Neural progenitor cell (in vitro differentiated cells): Measurements from ENCODE around the gene APBB2. TPM values are rescaled to one million over a fixed set of nuclear protein-coding genes. Genes with fewer than 3 reads are reported as not detected.
"Not testable (repeated sequence)": the region's sequence is repeated elsewhere in the genome, so short reads cannot be mapped to it uniquely, and the experiment has no call there.

Experiments used
- DNase-seq: peaks from one replicate; pipeline ENCODE4 v3.0.0-alpha.2; 2016; ENCODE audit warnings: low spot score
- H2AFZ ChIP-seq: fragments of 200-600 bp; sonication (generic); replicated peaks from 2 replicates; pipeline ENCODE4 v1.6.1; 2016; ENCODE audit warnings: antibody characterized with exemption
- H3F3A ChIP-seq: fragments of 200-600 bp; sonication (generic); 2 replicates; pipeline ENCODE4 v1.6.1; 2016; ENCODE audit warnings: antibody characterized with exemption, low read depth
- H3K27ac ChIP-seq: fragments of 200-600 bp; sonication (generic); 2 replicates; pipeline ENCODE4 v1.5.1; 2016; ENCODE audit warnings: mild to moderate bottlenecking
- H3K27me3 ChIP-seq: fragments of 200-600 bp; sonication (generic); 2 replicates; pipeline ENCODE4 v1.6.1; 2016; ENCODE audit warnings: mild to moderate bottlenecking, moderate library complexity
- H3K36me3 ChIP-seq: fragments of 200-600 bp; sonication (generic); 2 replicates; pipeline ENCODE4 v1.5.1; 2016
- H3K4me1 ChIP-seq: fragments of 200-600 bp; sonication (generic); 2 replicates; pipeline ENCODE4 v1.6.1; 2016; ENCODE audit warnings: mixed run types
- H3K4me2 ChIP-seq: fragments of 200-600 bp; sonication (generic); 2 replicates; pipeline ENCODE4 v1.6.1; 2016
- H3K4me3 ChIP-seq: fragments of 200-600 bp; sonication (generic); 2 replicates; pipeline ENCODE4 v1.5.1; 2016
- H3K79me2 ChIP-seq: fragments of 200-600 bp; sonication (generic); 2 replicates; pipeline ENCODE4 v1.6.1; 2016; ENCODE audit warnings: low read depth
- H3K9ac ChIP-seq: fragments of 200-600 bp; sonication (generic); 2 replicates; pipeline ENCODE4 v1.6.1; 2016
- H3K9me3 ChIP-seq: fragments of 200-600 bp; sonication (generic); 2 replicates; pipeline ENCODE4 v1.5.1; 2016; ENCODE audit warnings: low read depth
- H4K20me1 ChIP-seq: fragments of 200-600 bp; sonication (generic); 2 replicates; pipeline ENCODE4 v1.6.1; 2016; ENCODE audit warnings: low read depth
- H3K27ac Mint-ChIP-seq: 3 replicates; pipeline ENCODE4 v1.8.0; 2021; ENCODE audit warnings: mixed read lengths
- H3K27me3 Mint-ChIP-seq: 2 replicates; pipeline ENCODE4 v1.8.0; 2022; ENCODE audit warnings: low read depth, mild to moderate bottlenecking, inconsistent platforms, moderate library complexity, mixed read lengths; ENCODE audit not compliant: insufficient read depth
- H3K36me3 Mint-ChIP-seq: 3 replicates; pipeline ENCODE4 v1.8.0; 2021; ENCODE audit warnings: mixed read lengths
- H3K4me1 Mint-ChIP-seq: 3 replicates; pipeline ENCODE4 v1.8.0; 2021; ENCODE audit warnings: mixed read lengths
- H3K4me3 Mint-ChIP-seq: 3 replicates; pipeline ENCODE4 v1.8.0; 2021; ENCODE audit warnings: mild to moderate bottlenecking, moderate library complexity, mixed read lengths
- H3K9me3 Mint-ChIP-seq: 3 replicates; pipeline ENCODE4 v1.8.0; 2020; ENCODE audit warnings: mixed read lengths
- EZH2 ChIP-seq: fragments of 200-600 bp; sonication (generic); IDR thresholded peaks from 2 replicates; pipeline ENCODE4 v1.6.1; 2017; ENCODE audit warnings: antibody characterized with exemption, mild to moderate bottlenecking, moderate library complexity
- EZH2phosphoT487 ChIP-seq: fragments of 200-600 bp; sonication (generic); IDR thresholded peaks from 2 replicates; pipeline ENCODE4 v1.6.1; 2017; ENCODE audit warnings: antibody characterized with exemption
- total RNA-seq: library from RNA; depleted of rRNA; stranded (reverse); fragments of >200 nt; gene quantifications from 2 replicates; pipeline ENCODE4 v1.2.3, GENCODE V29; 2015; ENCODE audit warnings: low replicate concordance
- TF ChIP-seq, protein P1 (sequence below): fragments of 200-600 bp; sonication (generic); IDR thresholded peaks from 2 replicates; pipeline ENCODE4 v1.5.1; 2017; ENCODE audit warnings: antibody characterized with exemption, mild to moderate bottlenecking

APBB2 gene
- total RNA-seq, 1 donor from 2014 or later = 83.2 TPM

DNA sequence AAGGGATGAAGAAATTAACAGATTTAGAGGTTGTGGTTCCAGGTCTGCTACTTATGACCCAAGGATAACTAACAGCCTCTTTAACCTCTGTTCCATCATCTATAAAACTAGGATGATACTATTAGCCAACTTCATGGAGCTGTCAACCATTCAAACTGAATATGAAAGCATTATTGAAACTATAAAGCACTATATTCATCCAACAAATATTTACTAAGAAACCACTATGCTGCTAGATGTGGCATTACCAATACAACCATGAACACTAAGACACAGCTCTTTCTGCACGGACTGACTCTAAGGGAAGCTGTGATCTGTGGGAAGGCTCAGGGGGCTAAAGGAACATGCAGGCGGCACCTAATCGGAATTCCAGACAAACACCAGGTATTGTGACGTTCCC is 66.0 kb downstream of the APBB2 start:
- H3K36me3 Mint-ChIP-seq = no peaks in the 10 kb centered on the region
- peaks cover 28% of the 10 kb centered on the region for H3F3A ChIP-seq
- H2AFZ ChIP-seq = no peak overlapping the region
- H3K4me2 ChIP-seq = no peak overlapping the region
- no peak overlapping the region for H3K4me3 Mint-ChIP-seq
- no peaks in the 10 kb centered on the region for H4K20me1 ChIP-seq
- H3K27me3 ChIP-seq = no peaks in the 10 kb centered on the region
- H3K9ac ChIP-seq = no peak overlapping the region
- H3K9me3 Mint-ChIP-seq = no peaks in the 10 kb centered on the region
- peaks cover 6% of the 10 kb centered on the region for H3K79me2 ChIP-seq
- no peak overlapping the region for H3K4me3 ChIP-seq
- H3K4me1 ChIP-seq = peaks cover 35% of the 10 kb centered on the region
- peaks cover 16% of the 10 kb centered on the region for H3K4me1 Mint-ChIP-seq
- H3K27ac Mint-ChIP-seq = no peak overlapping the region
- TF ChIP-seq, protein P1, sequence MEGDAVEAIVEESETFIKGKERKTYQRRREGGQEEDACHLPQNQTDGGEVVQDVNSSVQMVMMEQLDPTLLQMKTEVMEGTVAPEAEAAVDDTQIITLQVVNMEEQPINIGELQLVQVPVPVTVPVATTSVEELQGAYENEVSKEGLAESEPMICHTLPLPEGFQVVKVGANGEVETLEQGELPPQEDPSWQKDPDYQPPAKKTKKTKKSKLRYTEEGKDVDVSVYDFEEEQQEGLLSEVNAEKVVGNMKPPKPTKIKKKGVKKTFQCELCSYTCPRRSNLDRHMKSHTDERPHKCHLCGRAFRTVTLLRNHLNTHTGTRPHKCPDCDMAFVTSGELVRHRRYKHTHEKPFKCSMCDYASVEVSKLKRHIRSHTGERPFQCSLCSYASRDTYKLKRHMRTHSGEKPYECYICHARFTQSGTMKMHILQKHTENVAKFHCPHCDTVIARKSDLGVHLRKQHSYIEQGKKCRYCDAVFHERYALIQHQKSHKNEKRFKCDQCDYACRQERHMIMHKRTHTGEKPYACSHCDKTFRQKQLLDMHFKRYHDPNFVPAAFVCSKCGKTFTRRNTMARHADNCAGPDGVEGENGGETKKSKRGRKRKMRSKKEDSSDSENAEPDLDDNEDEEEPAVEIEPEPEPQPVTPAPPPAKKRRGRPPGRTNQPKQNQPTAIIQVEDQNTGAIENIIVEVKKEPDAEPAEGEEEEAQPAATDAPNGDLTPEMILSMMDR = no peak
- TF ChIP-seq EZH2phosphoT487 = no peak
- no peak for TF ChIP-seq EZH2
- H3K36me3 ChIP-seq = no peaks in the 10 kb centered on the region
- no peak overlapping the region for H3K27ac ChIP-seq
- no peaks in the 10 kb centered on the region for H3K27me3 Mint-ChIP-seq
- DNase-seq = no peak
- no peaks in the 10 kb centered on the region for H3K9me3 ChIP-seq

DNA sequence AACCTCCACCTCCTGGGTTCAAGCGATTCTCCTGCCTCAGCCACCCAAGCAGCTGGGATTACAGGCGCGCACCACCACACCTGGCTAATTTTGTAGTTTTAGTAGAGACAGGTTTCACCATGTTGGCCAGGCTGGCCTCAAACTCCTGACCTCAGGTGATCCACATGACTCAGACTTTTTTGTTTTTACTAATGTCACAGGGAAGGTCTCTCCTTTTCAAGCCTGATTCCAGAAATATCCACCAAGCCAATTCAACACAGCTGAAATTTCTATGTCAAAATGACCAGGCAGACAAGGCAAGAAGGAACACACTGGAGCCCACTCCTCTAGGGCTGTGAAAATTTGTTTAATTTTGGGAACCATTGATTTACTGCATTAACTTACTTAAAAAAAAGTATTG is 66.8 kb downstream of the APBB2 start:
- not testable (repeated sequence) for H3K27me3 Mint-ChIP-seq, H3K9me3 ChIP-seq, H3K27me3 ChIP-seq, H3K4me3 Mint-ChIP-seq, H3K4me3 ChIP-seq, H3K4me2 ChIP-seq, H3K79me2 ChIP-seq, H3K36me3 ChIP-seq, H3K9me3 Mint-ChIP-seq, H3K27ac Mint-ChIP-seq, H4K20me1 ChIP-seq, H3K36me3 Mint-ChIP-seq, H3K9ac ChIP-seq, H2AFZ ChIP-seq, DNase-seq
- peaks cover 16% of the 10 kb centered on the region for H3K4me1 Mint-ChIP-seq
- Histone ChIP-seq H3K27ac (peak overlapping the region; percentile 87), H3F3A (peaks cover 28% of the 10 kb centered on the region), H3K4me1 (peaks cover 35% of the 10 kb centered on the region)

DNA sequence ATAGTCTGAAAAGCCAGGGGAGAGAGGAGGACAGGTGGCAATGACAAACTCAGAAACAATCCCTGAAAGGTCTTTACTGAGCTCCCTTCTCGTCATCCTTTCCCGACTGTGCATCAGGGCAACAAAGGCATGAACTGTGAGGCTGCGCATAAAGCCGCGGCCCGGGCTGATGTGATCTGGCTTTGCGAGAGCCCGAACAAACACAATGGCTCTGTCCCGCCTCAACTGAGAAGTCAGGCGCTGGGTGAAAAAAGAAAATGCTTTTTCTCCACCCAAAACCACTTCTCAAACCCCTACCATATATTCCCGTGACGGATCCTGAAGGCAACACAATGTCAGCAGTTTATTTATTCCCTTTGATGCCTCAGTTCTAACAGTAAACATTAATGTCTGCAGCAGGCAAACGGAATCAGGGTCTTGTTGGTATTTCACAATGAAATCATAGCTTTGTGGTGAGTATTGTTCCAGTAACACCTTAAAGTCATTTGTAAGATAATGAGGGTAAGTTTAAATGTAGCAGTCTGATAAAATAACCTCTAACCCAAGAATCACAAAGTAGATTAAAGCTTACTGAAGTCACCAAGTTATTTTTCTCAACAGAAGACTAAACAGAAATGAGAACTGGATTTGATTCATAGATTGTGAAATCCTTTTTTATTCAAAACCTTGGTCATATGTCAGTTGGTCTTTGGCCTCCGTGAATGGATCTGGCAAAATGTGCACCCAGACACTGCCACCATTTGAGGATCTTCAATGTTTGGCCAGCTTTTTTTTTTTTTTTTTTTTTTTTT is 67.4 kb downstream of the APBB2 start:
- peak overlapping the region; percentile 87 for H3K27ac ChIP-seq
- no peaks in the 10 kb centered on the region for H3K9me3 ChIP-seq
- H3K4me3 ChIP-seq = peak overlapping the region; percentile 18
- Mint-ChIP-seq H3K4me1 (peaks cover 16% of the 10 kb centered on the region), H3K27ac (peak overlapping the region; percentile 98), H3K9me3 (no peaks in the 10 kb centered on the region), H3K36me3 (no peaks in the 10 kb centered on the region), H3K4me3 (peak overlapping the region; percentile 31), H3K27me3 (no peaks in the 10 kb centered on the region)
- no peak overlapping the region for H3K9ac ChIP-seq
- TF ChIP-seq EZH2 (no peak), EZH2phosphoT487 (no peak)
- TF ChIP-seq, protein P1 = no peak
- H3K79me2 ChIP-seq = peaks cover 6% of the 10 kb centered on the region
- peak; percentile 91 for DNase-seq
- no peaks in the 10 kb centered on the region for H4K20me1 ChIP-seq
- peaks cover 35% of the 10 kb centered on the region for H3K4me1 ChIP-seq
- H3K4me2 ChIP-seq = peak overlapping the region; percentile 68
- peaks cover 28% of the 10 kb centered on the region for H3F3A ChIP-seq
- peak overlapping the region; percentile 90 for H2AFZ ChIP-seq
- no peaks in the 10 kb centered on the region for H3K36me3 ChIP-seq
- no peaks in the 10 kb centered on the region for H3K27me3 ChIP-seq

DNA sequence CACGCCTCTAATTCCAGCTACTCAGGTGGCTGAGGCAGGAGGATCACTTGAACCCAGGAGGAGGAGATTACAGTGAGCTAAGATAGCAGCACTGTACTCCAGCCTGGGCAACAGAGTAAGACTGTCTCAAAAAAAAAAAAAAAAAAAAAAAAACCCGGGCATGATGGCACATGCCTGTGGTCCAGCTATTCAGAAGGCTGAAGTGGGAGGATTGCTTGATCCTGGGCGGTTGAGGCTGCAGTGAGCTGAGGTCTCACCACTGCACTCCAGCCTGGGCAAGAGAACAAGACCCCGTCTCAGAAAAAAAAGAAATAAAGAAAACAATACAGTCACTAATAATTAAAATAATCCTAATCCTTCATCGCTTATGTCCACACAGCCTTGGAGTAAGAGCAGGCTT is 68.1 kb downstream of the APBB2 start:
- Mint-ChIP-seq H3K4me3 (peak overlapping the region; percentile 31), H3K36me3 (no peaks in the 10 kb centered on the region), H3K27ac (peak overlapping the region; percentile 98), H3K27me3 (no peaks in the 10 kb centered on the region), H3K4me1 (peaks cover 16% of the 10 kb centered on the region), H3K9me3 (no peaks in the 10 kb centered on the region)
- Histone ChIP-seq H3K79me2 (peaks cover 6% of the 10 kb centered on the region), H3K4me2 (peak overlapping the region; percentile 68), H3K27ac (peak overlapping the region; percentile 87), H3K4me3 (no peak overlapping the region), H3K27me3 (no peaks in the 10 kb centered on the region), H3K9ac (no peak overlapping the region), H4K20me1 (no peaks in the 10 kb centered on the region), H3K4me1 (peaks cover 35% of the 10 kb centered on the region), H3K36me3 (no peaks in the 10 kb centered on the region), H2AFZ (no peak overlapping the region), H3K9me3 (no peaks in the 10 kb centered on the region), H3F3A (peaks cover 28% of the 10 kb centered on the region)
- no peak for DNase-seq
- TF ChIP-seq EZH2 (no peak), EZH2phosphoT487 (peak; percentile 5)
- TF ChIP-seq, protein P1 = no peak
